Omental fat pad (tissue), 4 donors: Measurements from ENCODE around the gene TARBP1. TPM values are rescaled to one million over a fixed set of nuclear protein-coding genes. Genes with fewer than 3 reads are reported as not detected.

Experiments used
- ATAC-seq: fragments of 150-250 bp; one replicate; pipeline ENCODE4 v1.9.1; 2016; ENCODE audit warnings: mild to moderate bottlenecking, moderate library complexity; ENCODE audit not compliant: low FRiP score
- DNase-seq: peaks from one replicate; pipeline ENCODE4 v3.0.0-alpha.2; 2019; ENCODE audit warnings: low spot score
- CTCF ChIP-seq, 3 donors: fragments of 450-650 bp; IDR thresholded peaks; one replicate each; pipeline ENCODE4 v1.5.1; 2016 to 2017; ENCODE audit warnings: antibody characterized with exemption in 3 of 3, mild to moderate bottlenecking in 3 of 3, moderate library complexity in 2 of 3
- total RNA-seq, 4 donors: library from RNA; depleted of rRNA; stranded (reverse); fragments of >200 nt; gene quantifications; one replicate each; pipeline ENCODE4 v1.1.0, GENCODE V29; 2016

TARBP1 gene
- total RNA-seq, 4 donors from 2014 or later: 12.1 to 26.0 (median 13.6) TPM

DNA sequence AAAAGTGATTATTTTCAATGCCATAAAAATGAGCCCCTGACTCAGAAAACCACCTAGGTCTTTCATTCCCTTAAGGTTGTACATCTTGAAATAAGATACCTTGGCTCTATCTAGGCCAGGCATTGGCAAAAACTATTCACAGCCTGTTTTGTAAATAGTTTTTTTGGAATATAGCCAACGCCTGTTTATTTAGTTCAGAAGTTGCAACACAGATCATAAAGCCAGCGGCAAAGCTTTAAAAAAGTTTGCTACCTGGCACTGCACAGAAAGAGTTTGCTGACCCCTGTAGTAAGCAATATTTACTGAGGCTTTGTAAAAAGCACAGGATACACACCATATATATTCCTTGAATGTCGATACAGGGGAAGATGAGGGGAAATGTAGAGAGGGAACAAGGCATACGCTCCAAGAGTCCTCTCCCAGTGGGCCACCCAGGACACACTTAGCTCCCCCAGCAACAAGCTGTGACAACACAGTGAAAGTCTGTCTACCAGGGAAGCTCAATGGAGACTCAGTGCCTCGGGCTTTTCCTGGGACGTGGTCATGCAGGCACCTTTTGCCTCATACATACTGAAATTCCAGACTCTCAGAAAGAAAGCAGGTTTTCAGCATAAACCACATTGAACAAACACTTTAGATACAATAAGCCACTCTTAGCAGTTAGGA is 20.5 kb downstream of the TARBP1 start:
- ATAC-seq: no peak
- TF ChIP-seq CTCF (IDR thresholded peaks at IDR 0.05): no peak
- DNase-seq: no peak

DNA sequence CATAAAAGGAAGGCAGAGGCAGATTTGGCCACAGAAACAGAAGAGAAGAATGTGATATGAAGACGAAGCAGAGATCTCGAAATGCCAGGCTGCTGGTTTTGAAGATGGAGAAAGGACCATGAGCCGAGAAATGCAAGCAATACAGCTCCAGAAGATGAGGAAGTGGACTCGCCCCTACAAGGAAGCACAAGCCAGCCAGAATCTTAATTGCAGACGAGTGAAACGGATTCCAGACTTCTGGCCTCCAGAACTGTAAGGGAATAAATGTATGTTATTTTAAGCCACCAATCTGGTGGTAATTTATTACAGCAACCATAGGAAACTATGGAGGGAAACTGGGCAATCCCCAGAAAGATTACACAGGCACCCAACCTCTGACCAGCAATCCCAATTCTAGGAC is 24.1 kb downstream of the TARBP1 start:
- no peak for TF ChIP-seq CTCF (IDR thresholded peaks at IDR 0.05)
- ATAC-seq (no peak), DNase-seq (no peak)

DNA sequence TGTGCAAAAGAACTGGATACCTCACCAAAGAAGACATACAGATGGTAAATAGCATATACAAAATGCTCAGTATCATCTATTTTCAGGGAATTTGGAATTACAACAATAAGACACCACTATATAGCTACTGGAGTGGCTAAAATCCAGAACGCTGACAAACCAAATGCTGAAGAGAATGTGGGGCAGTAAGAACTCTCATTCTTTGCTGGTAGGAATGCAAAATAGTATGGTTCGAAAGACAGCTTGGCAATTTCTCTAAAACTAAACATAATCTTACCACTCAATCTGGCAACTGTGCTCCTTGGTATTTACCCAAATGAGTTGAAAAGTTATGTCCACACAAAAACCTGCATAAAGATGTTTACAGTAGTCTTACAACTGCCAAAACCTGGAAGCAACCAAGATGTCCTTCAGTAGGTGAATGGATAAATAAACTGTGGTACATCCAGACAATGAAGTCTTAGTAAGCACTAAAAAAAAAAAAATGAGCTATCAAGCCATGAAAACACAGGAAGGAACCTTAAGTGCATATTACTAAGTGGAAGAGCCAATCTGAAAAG is 26.5 kb downstream of the TARBP1 start:
- no peak for TF ChIP-seq CTCF (IDR thresholded peaks at IDR 0.05)
- ATAC-seq (no peak), DNase-seq (no peak)

- ATAC-seq (no peak), DNase-seq (no peak)
- TF ChIP-seq CTCF (IDR thresholded peaks at IDR 0.05): no peak
Measured at GRCh38 chr1:234440348-234440747, 38.6 kb downstream of the TARBP1 start.

- DNase-seq (no peak), ATAC-seq (no peak)
- no peak for TF ChIP-seq CTCF (IDR thresholded peaks at IDR 0.05)
Measured at GRCh38 chr1:234438579-234438978, 40.4 kb downstream of the TARBP1 start.

DNA sequence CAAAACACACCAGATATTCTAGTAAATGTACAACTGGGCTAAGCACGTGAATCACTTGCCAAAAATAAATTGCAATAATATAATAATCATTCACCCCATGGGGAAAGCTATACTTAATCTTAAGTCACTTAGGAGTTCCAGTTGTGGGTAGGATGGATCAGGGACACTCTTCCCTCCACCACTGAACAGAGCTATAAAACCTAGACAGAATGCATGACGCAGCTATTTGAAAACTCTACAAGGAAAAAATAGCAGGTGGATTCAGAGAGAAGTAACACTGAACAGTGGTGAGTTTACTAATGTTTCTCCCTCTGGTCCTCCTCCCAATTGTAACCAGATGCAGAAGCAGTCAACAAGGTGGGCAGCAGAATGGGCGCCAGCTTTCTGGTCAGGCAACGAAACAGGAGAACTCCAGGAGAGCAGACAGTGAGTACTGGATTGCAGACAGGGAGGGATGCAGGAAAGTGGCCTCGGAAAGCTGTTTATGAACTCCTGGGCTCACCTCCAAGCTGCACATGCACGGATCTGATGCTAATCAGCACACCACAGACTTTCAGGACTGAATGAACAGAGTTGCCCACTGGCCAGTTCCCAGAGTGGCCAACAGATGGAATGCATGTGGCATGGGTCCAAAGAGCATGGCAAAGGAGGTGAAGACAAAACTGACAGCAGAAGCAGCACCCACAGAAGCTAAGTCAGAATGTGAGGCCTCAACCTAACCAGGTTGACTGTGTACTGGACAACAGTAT is 41.4 kb downstream of the TARBP1 start:
- DNase-seq: no peak
- no peak for ATAC-seq
- no peak for TF ChIP-seq CTCF (IDR thresholded peaks at IDR 0.05)
